SU-DHL-6 (cell line): ENCODE measurements around the gene FHAD1.

Experiments used
- CTCF ChIP-seq: fragments of 200-600 bp; sonication (generic); IDR thresholded peaks from one replicate; pipeline ENCODE4 v1.5.1; 2017; ENCODE audit warnings: antibody characterized with exemption, mild to moderate bottlenecking, low read length, moderate library complexity; ENCODE audit not compliant: insufficient read depth, poor library complexity, severe bottlenecking
- EZH2phosphoT487 ChIP-seq: fragments of 200-600 bp; sonication (generic), shearing (Covaris generic); conservative IDR thresholded peaks from 2 replicates; pipeline ENCODE4 v1.6.1; 2018; ENCODE audit warnings: mild to moderate bottlenecking, antibody characterized with exemption, low read length, moderate library complexity, mixed read lengths

- TF ChIP-seq CTCF: no peak
- TF ChIP-seq EZH2phosphoT487: no peak
Observed at GRCh38 chr1:15435239-15436077, 188.4 kb downstream of the FHAD1 start.
